Nephron progenitor cell (in vitro differentiated cells): ENCODE data around the gene FAAH.
A peak's percentile ranks its signal among the peaks of the same experiment; 100 is the strongest.

Experiments used
- DNase-seq: peaks from one replicate; pipeline ENCODE4 v3.0.0; 2021
- H3K27ac Mint-ChIP-seq: 2 replicates; pipeline ENCODE4 v1.8.0; 2021; ENCODE audit warnings: mild to moderate bottlenecking, moderate library complexity, mixed read lengths
- H3K27me3 Mint-ChIP-seq: 2 replicates; pipeline ENCODE4 v1.8.0; 2021; ENCODE audit warnings: mild to moderate bottlenecking, low read depth, mixed read lengths; ENCODE audit not compliant: poor library complexity
- H3K36me3 Mint-ChIP-seq: 2 replicates; pipeline ENCODE4 v1.8.0; 2021; ENCODE audit warnings: low read depth, mixed read lengths
- H3K4me1 Mint-ChIP-seq: 2 replicates; pipeline ENCODE4 v1.8.0; 2021; ENCODE audit warnings: mixed read lengths
- H3K4me3 Mint-ChIP-seq: 2 replicates; pipeline ENCODE4 v1.8.0; 2021; ENCODE audit warnings: mild to moderate bottlenecking, moderate library complexity, mixed read lengths
- H3K9me3 Mint-ChIP-seq: 2 replicates; pipeline ENCODE4 v1.8.0; 2021; ENCODE audit warnings: mild to moderate bottlenecking, moderate library complexity, mixed read lengths
- TF ChIP-seq, protein P1 (sequence below): fragments of 200-600 bp; sonication (generic); IDR thresholded peaks from 2 replicates; pipeline ENCODE4 v1.5.0; 2021; ENCODE audit warnings: antibody characterized with exemption

The FAAH gene

DNA sequence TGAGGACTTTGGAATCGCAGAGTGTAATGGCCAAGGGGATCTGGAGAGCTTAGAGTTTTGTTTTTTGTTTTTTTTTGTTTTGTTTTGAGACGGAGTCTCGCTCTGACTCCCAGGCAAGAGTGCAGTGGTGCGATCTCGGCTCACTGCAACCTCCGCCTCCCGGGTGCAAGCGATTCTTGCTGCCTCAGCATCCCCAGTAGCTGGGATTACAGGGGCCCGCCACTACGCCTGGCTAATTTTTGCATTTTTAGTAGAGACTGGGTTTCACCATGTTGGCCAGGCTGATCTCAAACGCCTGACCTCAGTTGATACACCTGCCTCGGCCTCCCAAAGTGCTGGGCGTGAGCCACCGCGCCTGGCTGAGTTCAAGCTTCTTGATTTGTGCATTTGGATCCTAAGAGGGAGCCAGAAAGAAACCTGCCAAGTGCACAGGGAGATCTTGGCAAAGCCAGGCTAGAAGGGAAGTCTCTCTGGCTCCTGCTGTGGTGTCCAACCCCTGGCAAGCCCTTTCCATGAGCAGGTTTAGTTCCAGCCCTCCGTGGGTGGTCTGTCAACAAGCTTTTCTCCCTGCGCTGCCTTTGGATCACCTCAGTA lies 852 bp downstream of the FAAH start:
- peak overlapping the region; percentile 88 for H3K4me3 Mint-ChIP-seq
- TF ChIP-seq, protein P1, sequence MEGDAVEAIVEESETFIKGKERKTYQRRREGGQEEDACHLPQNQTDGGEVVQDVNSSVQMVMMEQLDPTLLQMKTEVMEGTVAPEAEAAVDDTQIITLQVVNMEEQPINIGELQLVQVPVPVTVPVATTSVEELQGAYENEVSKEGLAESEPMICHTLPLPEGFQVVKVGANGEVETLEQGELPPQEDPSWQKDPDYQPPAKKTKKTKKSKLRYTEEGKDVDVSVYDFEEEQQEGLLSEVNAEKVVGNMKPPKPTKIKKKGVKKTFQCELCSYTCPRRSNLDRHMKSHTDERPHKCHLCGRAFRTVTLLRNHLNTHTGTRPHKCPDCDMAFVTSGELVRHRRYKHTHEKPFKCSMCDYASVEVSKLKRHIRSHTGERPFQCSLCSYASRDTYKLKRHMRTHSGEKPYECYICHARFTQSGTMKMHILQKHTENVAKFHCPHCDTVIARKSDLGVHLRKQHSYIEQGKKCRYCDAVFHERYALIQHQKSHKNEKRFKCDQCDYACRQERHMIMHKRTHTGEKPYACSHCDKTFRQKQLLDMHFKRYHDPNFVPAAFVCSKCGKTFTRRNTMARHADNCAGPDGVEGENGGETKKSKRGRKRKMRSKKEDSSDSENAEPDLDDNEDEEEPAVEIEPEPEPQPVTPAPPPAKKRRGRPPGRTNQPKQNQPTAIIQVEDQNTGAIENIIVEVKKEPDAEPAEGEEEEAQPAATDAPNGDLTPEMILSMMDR = no peak
- no peak for DNase-seq
- H3K27me3 Mint-ChIP-seq = peaks cover 89% of the 10 kb centered on the region
- peaks cover 28% of the 10 kb centered on the region for H3K9me3 Mint-ChIP-seq
- no peak overlapping the region for H3K27ac Mint-ChIP-seq
- H3K4me1 Mint-ChIP-seq = peaks cover 61% of the 10 kb centered on the region
- H3K36me3 Mint-ChIP-seq = peaks cover 16% of the 10 kb centered on the region

DNA sequence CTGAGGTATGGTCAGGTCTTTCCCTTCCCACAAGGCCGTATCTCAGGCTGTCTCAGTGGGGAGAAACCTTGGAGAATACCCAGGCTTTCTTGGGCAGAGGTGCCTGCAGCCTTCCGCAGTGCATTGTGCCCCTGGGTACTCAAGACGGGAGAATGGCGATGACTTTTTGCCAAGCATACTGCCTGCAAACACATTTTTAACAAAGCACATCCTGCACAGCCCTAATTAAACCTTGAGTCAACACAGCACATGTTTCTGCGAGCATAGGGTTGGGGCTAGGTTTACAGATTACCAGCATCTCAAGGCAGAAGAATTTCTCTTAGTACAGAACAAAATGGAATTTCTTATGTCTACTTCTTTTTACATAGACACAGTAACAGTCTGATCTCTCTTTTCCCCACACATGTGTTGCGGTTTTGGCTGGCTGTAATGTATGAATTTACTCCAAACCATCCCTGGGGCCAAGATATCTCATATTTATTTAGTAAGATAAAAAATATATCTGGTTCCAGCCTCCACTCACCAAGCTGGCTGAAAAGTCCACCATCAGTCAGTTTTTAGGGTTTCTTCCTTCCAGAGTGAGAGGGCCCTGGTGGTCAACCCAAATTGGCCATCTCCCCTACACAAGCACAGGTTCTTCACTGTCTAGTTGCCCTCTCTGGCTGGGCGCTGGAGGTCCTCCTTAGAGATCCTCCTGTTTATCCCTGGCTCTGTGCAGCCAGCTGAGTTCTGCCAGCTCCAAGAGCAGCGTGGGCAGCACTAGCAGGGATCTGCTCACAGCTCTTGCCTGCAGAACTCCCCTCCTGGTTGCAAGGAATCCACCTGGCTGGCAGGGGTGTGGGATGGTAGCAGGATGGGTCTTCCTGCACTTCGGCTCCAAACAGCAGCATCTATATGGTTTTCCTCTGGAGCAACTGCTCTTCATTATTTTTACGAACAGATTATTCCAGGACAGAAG lies 2.6 kb downstream of the FAAH start:
- Mint-ChIP-seq H3K4me3 (no peak overlapping the region), H3K9me3 (peaks cover 27% of the 10 kb centered on the region), H3K4me1 (peaks cover 58% of the 10 kb centered on the region), H3K27ac (no peak overlapping the region), H3K27me3 (peaks cover 84% of the 10 kb centered on the region), H3K36me3 (peaks cover 16% of the 10 kb centered on the region)
- TF ChIP-seq, protein P1 = no peak
- DNase-seq = no peak

DNA sequence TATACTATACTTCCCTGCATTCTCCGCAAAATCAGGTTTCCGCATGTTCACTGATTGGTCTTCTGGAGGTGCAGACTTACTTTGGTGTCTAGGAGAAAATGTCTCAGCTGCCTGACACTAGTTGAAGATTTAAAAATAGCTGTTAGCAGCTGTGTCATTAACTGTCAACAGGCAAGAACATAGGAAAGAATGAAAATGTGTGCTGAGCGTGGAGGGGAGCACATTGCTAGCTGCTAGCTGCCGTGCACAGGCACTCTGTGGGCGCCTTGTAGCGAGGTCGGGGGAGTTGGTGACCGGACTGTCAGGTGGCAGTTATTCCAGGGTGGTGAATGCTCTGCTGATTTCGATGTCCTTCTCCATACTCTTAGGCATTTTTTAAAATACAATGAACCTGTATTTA lies 5.2 kb downstream of the FAAH start:
- peaks cover 70% of the 10 kb centered on the region for H3K27me3 Mint-ChIP-seq
- no peak for DNase-seq
- H3K27ac Mint-ChIP-seq = no peak overlapping the region
- H3K4me1 Mint-ChIP-seq = peaks cover 42% of the 10 kb centered on the region
- no peak overlapping the region for H3K4me3 Mint-ChIP-seq
- TF ChIP-seq, protein P1 = no peak
- H3K9me3 Mint-ChIP-seq = peaks cover 4% of the 10 kb centered on the region
- H3K36me3 Mint-ChIP-seq = no peaks in the 10 kb centered on the region

DNA sequence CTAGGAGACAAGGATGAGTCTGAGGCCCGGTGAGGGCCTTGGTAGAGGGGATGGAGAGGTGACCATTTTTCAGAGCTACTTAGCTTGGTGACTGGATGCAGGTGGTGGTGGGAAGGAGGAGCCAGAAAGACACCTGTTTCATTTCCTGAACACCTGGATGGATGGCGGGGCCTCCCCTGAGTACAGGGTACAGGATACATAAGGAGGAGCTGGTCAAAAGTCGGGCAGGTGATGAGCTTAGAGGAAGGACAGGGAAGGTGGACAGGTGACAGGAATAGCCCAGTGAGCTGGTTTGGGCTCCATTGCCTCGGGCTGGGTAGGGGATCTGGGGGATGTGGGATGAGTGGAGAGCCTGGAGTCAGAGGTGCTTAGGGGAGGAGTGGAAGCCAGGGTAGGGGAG lies 6.3 kb downstream of the FAAH start:
- DNase-seq = no peak
- TF ChIP-seq, protein P1 = no peak
- peaks cover 59% of the 10 kb centered on the region for H3K27me3 Mint-ChIP-seq
- H3K4me3 Mint-ChIP-seq = no peak overlapping the region
- H3K36me3 Mint-ChIP-seq = no peaks in the 10 kb centered on the region
- no peaks in the 10 kb centered on the region for H3K9me3 Mint-ChIP-seq
- H3K27ac Mint-ChIP-seq = no peak overlapping the region
- H3K4me1 Mint-ChIP-seq = peaks cover 30% of the 10 kb centered on the region

DNA sequence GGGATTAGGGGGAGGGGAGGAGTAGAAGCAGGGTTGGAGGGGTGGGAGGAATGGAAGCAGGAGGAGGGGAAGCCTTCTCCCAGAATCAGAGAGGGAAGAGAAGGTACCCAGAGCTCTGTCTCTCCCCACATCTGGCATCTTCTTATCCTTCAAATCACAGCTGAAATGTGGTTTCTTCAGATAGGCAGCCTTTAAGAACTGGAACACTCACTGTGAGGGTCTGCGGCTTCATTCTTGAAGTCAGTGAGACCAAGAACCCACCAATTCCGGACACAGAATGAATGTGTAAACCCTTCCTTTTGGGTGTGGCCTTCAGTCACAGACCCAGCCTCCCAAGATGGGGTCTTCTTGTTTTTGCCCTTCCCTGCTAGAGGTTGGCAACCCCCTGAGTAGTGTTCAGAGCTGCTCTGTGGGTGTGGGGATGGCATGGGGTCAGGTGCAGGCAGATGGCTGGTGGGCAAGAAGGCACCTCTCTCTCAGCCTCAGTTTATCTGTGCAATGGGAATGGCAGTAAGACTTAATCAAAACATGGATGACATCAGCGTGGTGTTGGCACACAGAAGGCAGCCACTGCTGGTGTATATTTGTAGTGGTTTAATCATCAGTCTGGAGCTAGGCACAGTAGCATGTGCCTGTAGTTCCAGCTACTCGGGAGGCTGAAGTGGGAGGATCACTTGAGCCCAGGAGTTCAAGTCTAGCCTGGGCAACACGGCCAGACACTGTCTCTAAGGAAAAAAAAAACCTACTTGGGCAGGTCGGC lies 7.2 kb downstream of the FAAH start:
- peaks cover 50% of the 10 kb centered on the region for H3K27me3 Mint-ChIP-seq
- TF ChIP-seq, protein P1 = no peak

More for the DNA sequence above, 7.2 kb downstream of the FAAH start:
- Mint-ChIP-seq H3K9me3 (no peaks in the 10 kb centered on the region), H3K36me3 (no peaks in the 10 kb centered on the region), H3K4me3 (no peak overlapping the region), H3K4me1 (peaks cover 21% of the 10 kb centered on the region), H3K27ac (no peak overlapping the region)
- no peak for DNase-seq
